Neural cell (in vitro differentiated cells): ENCODE data around the gene SH3D19. TPM values are rescaled to one million over a fixed set of nuclear protein-coding genes. Genes with fewer than 3 reads are reported as not detected.

Experiments
- H2AFZ ChIP-seq: fragments of 200-600, 300-800 bp; sonication (generic), shearing (Covaris generic); 2 replicates; pipeline ENCODE4 v1.6.0; 2014; ENCODE audit warnings: low read depth, mild to moderate bottlenecking, antibody characterized with exemption, low read length, moderate library complexity
- H3F3A ChIP-seq: fragments of 200-600 bp; shearing (Covaris generic); 2 replicates; pipeline ENCODE4 v1.6.1; 2016; ENCODE audit warnings: mild to moderate bottlenecking, moderate library complexity, mixed read lengths, antibody characterized with exemption, low read length; ENCODE audit not compliant: insufficient read depth, poor library complexity, severe bottlenecking
- H3K27ac ChIP-seq: fragments of 200-600, 300-800 bp; sonication (generic), shearing (Covaris generic); 2 replicates; pipeline ENCODE4 v1.5.1; 2014; ENCODE audit warnings: mild to moderate bottlenecking, low read length, moderate library complexity
- H3K27me3 ChIP-seq: fragments of 300-800, 200-600 bp; sonication (generic), shearing (Covaris generic); 2 replicates; pipeline ENCODE4 v1.6.0; 2014; ENCODE audit warnings: mild to moderate bottlenecking, low read depth, low read length, moderate library complexity; ENCODE audit not compliant: insufficient read depth
- H3K36me3 ChIP-seq: fragments of 300-800, 200-600 bp; sonication (generic), shearing (Covaris generic); 2 replicates; pipeline ENCODE4 v1.5.1; 2014; ENCODE audit warnings: mild to moderate bottlenecking, antibody characterized with exemption, low read length, moderate library complexity; ENCODE audit not compliant: insufficient read depth
- H3K4me2 ChIP-seq: fragments of 300-800, 200-600 bp; sonication (generic), shearing (Covaris generic); 2 replicates; pipeline ENCODE4 v1.6.0; 2014; ENCODE audit warnings: mild to moderate bottlenecking, low read length
- H3K4me3 ChIP-seq: fragments of 300-800, 200-600 bp; sonication (generic), shearing (Covaris generic); 2 replicates; pipeline ENCODE4 v1.5.1; 2014; ENCODE audit warnings: mild to moderate bottlenecking, low read length, moderate library complexity
- H3K79me2 ChIP-seq: fragments of 200-600 bp; shearing (Covaris generic); replicated peaks from 2 replicates; pipeline ENCODE4 v1.6.0; 2014; ENCODE audit warnings: mild to moderate bottlenecking, low read length, moderate library complexity; ENCODE audit not compliant: insufficient read depth
- H3K9ac ChIP-seq: fragments of 300-800, 200-600 bp; sonication (generic), shearing (Covaris generic); 2 replicates; pipeline ENCODE4 v1.6.1; 2016; ENCODE audit warnings: mild to moderate bottlenecking, low read length, mixed read lengths
- H3K9me2 ChIP-seq: fragments of 200-600 bp; shearing (Covaris generic); 2 replicates; pipeline ENCODE4 v1.6.1; 2016; ENCODE audit warnings: mild to moderate bottlenecking, low read length, mixed read lengths; ENCODE audit not compliant: insufficient read depth
- H3K9me3 ChIP-seq: fragments of 200-600, 300-800 bp; sonication (generic), shearing (Covaris generic); 2 replicates; pipeline ENCODE4 v1.6.1; 2016; ENCODE audit warnings: mild to moderate bottlenecking, mixed run types, low read length, moderate library complexity, mixed read lengths
- H4K20me1 ChIP-seq: fragments of 200-600 bp; shearing (Covaris generic); 2 replicates; pipeline ENCODE4 v1.6.1; 2016; ENCODE audit warnings: mild to moderate bottlenecking, mixed run types; ENCODE audit not compliant: insufficient read depth
- CTCF ChIP-seq: fragments of 450-650 bp; IDR thresholded peaks from 2 replicates; pipeline ENCODE4 v1.5.1; 2014; ENCODE audit warnings: antibody characterized with exemption, mild to moderate bottlenecking, moderate library complexity; ENCODE audit not compliant: poor library complexity, severe bottlenecking
- EP300 ChIP-seq: fragments of 450-650 bp; conservative IDR thresholded peaks from 2 replicates; pipeline ENCODE4 v1.6.1; 2014; ENCODE audit warnings: antibody characterized with exemption, mild to moderate bottlenecking, moderate library complexity; ENCODE audit not compliant: poor library complexity, severe bottlenecking
- EZH2 ChIP-seq: fragments of 200-600, 300-800 bp; shearing (Covaris generic), sonication (generic); IDR thresholded peaks from 2 replicates; pipeline ENCODE4 v1.6.1; 2014; ENCODE audit warnings: antibody characterized with exemption, low read length, borderline replicate concordance, mild to moderate bottlenecking; ENCODE audit not compliant: insufficient read depth, poor library complexity, severe bottlenecking
- MXI1 ChIP-seq: fragments of 450-650 bp; conservative IDR thresholded peaks from 2 replicates; pipeline ENCODE4 v1.6.1; 2014; ENCODE audit warnings: antibody characterized with exemption, mild to moderate bottlenecking; ENCODE audit not compliant: poor library complexity, severe bottlenecking
- POLR2AphosphoS5 ChIP-seq: IDR thresholded peaks from 2 replicates; pipeline ENCODE4 v1.6.1; 2012
- RAD21 ChIP-seq: fragments of 450-650 bp; conservative IDR thresholded peaks from 2 replicates; pipeline ENCODE4 v1.6.1; 2014; ENCODE audit warnings: antibody characterized with exemption, mild to moderate bottlenecking, moderate library complexity
- REST ChIP-seq: IDR thresholded peaks from 2 replicates; pipeline ENCODE4 v1.6.1; 2012; ENCODE audit warnings: borderline replicate concordance
- SMC3 ChIP-seq: fragments of 450-650 bp; conservative IDR thresholded peaks from 2 replicates; pipeline ENCODE4 v1.6.1; 2014; ENCODE audit warnings: antibody characterized with exemption, mild to moderate bottlenecking, moderate library complexity; ENCODE audit not compliant: poor library complexity
- TAF1 ChIP-seq: IDR thresholded peaks from 2 replicates; pipeline ENCODE4 v1.6.1; 2012; ENCODE audit warnings: low read depth
- polyA plus RNA-seq: library from polyadenylated mRNA; depleted of rRNA; stranded (reverse); fragments of >200 nt; gene quantifications from 2 replicates; pipeline ENCODE4 v1.2.3, GENCODE V29; 2014

The SH3D19 gene
- polyA plus RNA-seq, 1 donor from 2014 or later: 0.46 TPM

GRCh38 chr4:151356510-151356909, 31.1 kb upstream of the SH3D19 start:
- Histone ChIP-seq H3K27ac (no peak overlapping the region), H3K36me3 (no peaks in the 10 kb centered on the region), H3K9me2 (no peaks in the 10 kb centered on the region), H3K9me3 (no peaks in the 10 kb centered on the region), H3K4me2 (no peak overlapping the region), H3F3A (no peaks in the 10 kb centered on the region), H4K20me1 (no peaks in the 10 kb centered on the region), H3K79me2 (no peaks in the 10 kb centered on the region), H3K9ac (no peak overlapping the region), H3K4me3 (no peak overlapping the region), H2AFZ (no peak overlapping the region), H3K27me3 (no peaks in the 10 kb centered on the region)
- TF ChIP-seq EP300 (no peak), REST (no peak), MXI1 (no peak), TAF1 (no peak), CTCF (no peak), SMC3 (no peak), EZH2 (no peak), RAD21 (no peak), POLR2AphosphoS5 (no peak)

GRCh38 chr4:151355155-151355554, 29.8 kb upstream of the SH3D19 start:
- H3K36me3 ChIP-seq: no peaks in the 10 kb centered on the region
- no peaks in the 10 kb centered on the region for H3K9me2 ChIP-seq
- no peak overlapping the region for H3K27ac ChIP-seq
- no peak overlapping the region for H3K9ac ChIP-seq
- no peak overlapping the region for H2AFZ ChIP-seq
- H3K9me3 ChIP-seq: no peaks in the 10 kb centered on the region
- TF ChIP-seq EZH2 (no peak), REST (no peak), MXI1 (no peak), TAF1 (no peak), POLR2AphosphoS5 (no peak), SMC3 (no peak), RAD21 (no peak), CTCF (no peak), EP300 (no peak)
- H3F3A ChIP-seq: no peaks in the 10 kb centered on the region
- no peaks in the 10 kb centered on the region for H3K79me2 ChIP-seq
- H3K4me2 ChIP-seq: no peak overlapping the region
- no peaks in the 10 kb centered on the region for H3K27me3 ChIP-seq
- H3K4me3 ChIP-seq: no peak overlapping the region
- H4K20me1 ChIP-seq: no peaks in the 10 kb centered on the region
